Measurements from ENCODE around the gene SUSD3. TPM values are rescaled to one million over a fixed set of nuclear protein-coding genes. Genes with fewer than 3 reads are reported as not detected.

The SUSD3 gene
- total and polyA plus RNA-seq, 2 donors (not counting 1 experiment from before 2014, with no cell fraction given): 0.17 to 4.6 TPM

- no peak overlapping the region for H3K4me3 ChIP-seq (replicated peaks in 1 of 4; ENCODE audit: control extremely low read depth in 1 of 4, insufficient read depth in 1 of 4, low read depth in 3 of 4, low read length in 4 of 4)
- no peaks in the 10 kb centered on the region for H4K20me1 ChIP-seq (ENCODE audit: control insufficient read depth, extremely low read depth, insufficient read depth, low read length)
- no peak overlapping the region for H3K27ac ChIP-seq (ENCODE audit: insufficient read depth, low read length)
- H3K9me3 ChIP-seq (ENCODE audit: control insufficient read depth, insufficient read depth, low read depth, low read length): no peaks in the 10 kb centered on the region
- H3K36me3 ChIP-seq (ENCODE audit: control insufficient read depth, insufficient read depth, low read length): no peaks in the 10 kb centered on the region
- H3K4me1 ChIP-seq (ENCODE audit: control insufficient read depth, extremely low read depth, insufficient read depth, low read length): no peaks in the 10 kb centered on the region
- no peak for TF ChIP-seq CTCF (conservative IDR thresholded peaks at IDR 0.05 in 1 of 2, IDR thresholded peaks at IDR 0.05 in 1 of 2; ENCODE audit: low read depth in 1 of 2, low read length in 2 of 2)
- TF ChIP-seq EZH2 (IDR thresholded peaks at IDR 0.05; ENCODE audit: low read length, missing control alignments): no peak
- no peaks in the 10 kb centered on the region for H3K79me2 ChIP-seq (ENCODE audit: control insufficient read depth, insufficient read depth, low read length)
- no peak overlapping the region for H3K4me2 ChIP-seq (ENCODE audit: extremely low read depth, insufficient read depth, low read length)
- no peaks in the 10 kb centered on the region for H3K27me3 ChIP-seq (ENCODE audit: control insufficient read depth, insufficient read depth, low read length)
- H2AFZ ChIP-seq (ENCODE audit: low read length): no peak overlapping the region
- H3K9ac ChIP-seq (ENCODE audit: insufficient read depth, low read length): no peak overlapping the region
- DNase-seq (ENCODE audit: low read depth in 2 of 2): no peak
Measured at GRCh38 chr9:93036887-93037475, 21.5 kb upstream of the SUSD3 start.

- no peaks in the 10 kb centered on the region for H3K9me3 ChIP-seq (ENCODE audit: control insufficient read depth, insufficient read depth, low read depth, low read length)
- no peaks in the 10 kb centered on the region for H3K79me2 ChIP-seq (ENCODE audit: control insufficient read depth, insufficient read depth, low read length)
- H2AFZ ChIP-seq (ENCODE audit: low read length): no peak overlapping the region
- no peak overlapping the region for H3K27ac ChIP-seq (ENCODE audit: insufficient read depth, low read length)
- no peak for DNase-seq (ENCODE audit: low read depth in 2 of 2)
- no peak overlapping the region for H3K4me3 ChIP-seq (replicated peaks in 1 of 4; ENCODE audit: control extremely low read depth in 1 of 4, insufficient read depth in 1 of 4, low read depth in 3 of 4, low read length in 4 of 4)
- no peaks in the 10 kb centered on the region for H3K4me1 ChIP-seq (ENCODE audit: control insufficient read depth, extremely low read depth, insufficient read depth, low read length)
- H4K20me1 ChIP-seq (ENCODE audit: control insufficient read depth, extremely low read depth, insufficient read depth, low read length): no peaks in the 10 kb centered on the region
- H3K27me3 ChIP-seq (ENCODE audit: control insufficient read depth, insufficient read depth, low read length): no peaks in the 10 kb centered on the region
- H3K9ac ChIP-seq (ENCODE audit: insufficient read depth, low read length): no peak overlapping the region
- TF ChIP-seq EZH2 (IDR thresholded peaks at IDR 0.05; ENCODE audit: low read length, missing control alignments) (no peak), CTCF (conservative IDR thresholded peaks at IDR 0.05 in 1 of 2, IDR thresholded peaks at IDR 0.05 in 1 of 2; ENCODE audit: low read depth in 1 of 2, low read length in 2 of 2) (no peak)
- no peak overlapping the region for H3K4me2 ChIP-seq (ENCODE audit: extremely low read depth, insufficient read depth, low read length)
- no peaks in the 10 kb centered on the region for H3K36me3 ChIP-seq (ENCODE audit: control insufficient read depth, insufficient read depth, low read length)
Measured at GRCh38 chr9:93037476-93037971, 21.0 kb upstream of the SUSD3 start.

DNA sequence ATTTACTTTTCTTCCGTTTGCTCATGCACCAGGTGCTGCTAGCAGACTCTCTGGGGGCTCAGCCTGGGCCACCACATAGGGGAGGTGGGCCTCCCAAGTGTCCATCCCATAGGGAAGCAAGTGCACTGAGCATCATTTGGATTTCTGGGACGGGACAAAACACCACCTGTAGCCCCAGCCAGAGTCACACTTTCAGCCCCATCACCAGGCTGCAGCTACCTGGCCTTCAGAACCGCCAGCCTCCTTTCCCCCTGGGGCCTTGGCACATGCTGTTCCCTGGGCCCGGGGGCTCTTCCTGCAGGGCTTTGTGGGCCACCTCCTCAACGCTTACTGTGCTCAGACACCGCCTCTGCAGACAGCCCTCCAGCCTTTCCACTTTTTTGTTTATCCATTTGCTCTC, 19.6 kb upstream of the SUSD3 start:
- Histone ChIP-seq H4K20me1 (ENCODE audit: control insufficient read depth, extremely low read depth, insufficient read depth, low read length) (no peaks in the 10 kb centered on the region), H3K4me3 (replicated peaks in 1 of 4; ENCODE audit: control extremely low read depth in 1 of 4, insufficient read depth in 1 of 4, low read depth in 3 of 4, low read length in 4 of 4) (no peak overlapping the region), H3K36me3 (ENCODE audit: control insufficient read depth, insufficient read depth, low read length) (no peaks in the 10 kb centered on the region), H3K4me2 (ENCODE audit: extremely low read depth, insufficient read depth, low read length) (no peak overlapping the region), H3K79me2 (ENCODE audit: control insufficient read depth, insufficient read depth, low read length) (no peaks in the 10 kb centered on the region), H2AFZ (ENCODE audit: low read length) (no peak overlapping the region), H3K4me1 (ENCODE audit: control insufficient read depth, extremely low read depth, insufficient read depth, low read length) (no peaks in the 10 kb centered on the region), H3K9ac (ENCODE audit: insufficient read depth, low read length) (no peak overlapping the region), H3K9me3 (ENCODE audit: control insufficient read depth, insufficient read depth, low read depth, low read length) (no peaks in the 10 kb centered on the region), H3K27me3 (ENCODE audit: control insufficient read depth, insufficient read depth, low read length) (no peaks in the 10 kb centered on the region), H3K27ac (ENCODE audit: insufficient read depth, low read length) (no peak overlapping the region)
- no peak for TF ChIP-seq CTCF (conservative IDR thresholded peaks at IDR 0.05 in 1 of 2, IDR thresholded peaks at IDR 0.05 in 1 of 2; ENCODE audit: low read depth in 1 of 2, low read length in 2 of 2)
- TF ChIP-seq EZH2 (IDR thresholded peaks at IDR 0.05; ENCODE audit: low read length, missing control alignments): no peak
- DNase-seq (ENCODE audit: low read depth in 2 of 2): no peak
